G401.6 (cell line): ENCODE results near the gene AGBL1.

ENCODE experiments used
- FAIRE-seq: peaks from 2 replicates; lab custom pipeline; 2012; peaks lifted over from hg19 to GRCh38; lab: Jason Lieb, UNC

The AGBL1 gene

DNA sequence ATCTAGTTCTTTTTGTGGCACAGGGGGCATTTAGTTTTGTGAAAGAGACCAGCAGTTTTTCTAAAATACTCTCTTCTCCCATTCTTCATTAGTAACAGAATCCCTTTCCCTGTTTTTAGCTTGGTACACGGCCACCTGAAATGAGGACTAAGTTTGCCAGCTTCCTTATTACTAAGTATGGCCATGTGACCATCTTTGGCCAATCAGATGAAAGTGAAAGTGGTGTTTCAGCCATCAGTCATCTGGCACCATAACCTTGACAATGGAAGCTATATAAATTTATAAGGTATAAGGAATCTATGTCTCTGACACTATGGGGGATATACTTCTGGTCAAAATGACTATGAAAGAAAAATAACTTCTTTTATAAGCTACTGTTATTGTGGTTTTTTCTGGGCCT, 570.4 kb downstream of the AGBL1 start:
- FAIRE-seq = no peak

- no peak for FAIRE-seq
These were observed 573.9 kb downstream of the AGBL1 start for GRCh38 chr15:86653344-86654197.

- no peak for FAIRE-seq
These were observed 574.8 kb downstream of the AGBL1 start for GRCh38 chr15:86654501-86654900.

DNA sequence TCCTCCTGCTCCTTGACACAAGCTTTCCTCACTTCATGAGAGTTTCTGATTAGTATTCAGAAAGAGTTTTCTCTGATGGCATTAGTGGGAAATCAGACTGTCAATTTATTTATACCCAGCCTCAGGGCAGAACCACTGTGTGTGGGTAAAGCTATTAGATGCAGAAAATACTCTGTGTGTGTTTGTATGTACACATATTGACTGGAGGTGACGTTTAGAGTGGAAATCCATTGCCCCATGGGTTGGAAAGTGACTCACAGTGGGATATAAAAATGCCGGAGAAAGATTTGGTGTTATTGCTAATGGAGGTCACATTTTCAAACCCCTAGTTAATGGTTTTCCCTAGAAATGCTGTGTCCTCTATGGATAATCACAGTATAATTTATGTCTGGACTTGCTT, 577.6 kb downstream of the AGBL1 start:
- FAIRE-seq = no peak

DNA sequence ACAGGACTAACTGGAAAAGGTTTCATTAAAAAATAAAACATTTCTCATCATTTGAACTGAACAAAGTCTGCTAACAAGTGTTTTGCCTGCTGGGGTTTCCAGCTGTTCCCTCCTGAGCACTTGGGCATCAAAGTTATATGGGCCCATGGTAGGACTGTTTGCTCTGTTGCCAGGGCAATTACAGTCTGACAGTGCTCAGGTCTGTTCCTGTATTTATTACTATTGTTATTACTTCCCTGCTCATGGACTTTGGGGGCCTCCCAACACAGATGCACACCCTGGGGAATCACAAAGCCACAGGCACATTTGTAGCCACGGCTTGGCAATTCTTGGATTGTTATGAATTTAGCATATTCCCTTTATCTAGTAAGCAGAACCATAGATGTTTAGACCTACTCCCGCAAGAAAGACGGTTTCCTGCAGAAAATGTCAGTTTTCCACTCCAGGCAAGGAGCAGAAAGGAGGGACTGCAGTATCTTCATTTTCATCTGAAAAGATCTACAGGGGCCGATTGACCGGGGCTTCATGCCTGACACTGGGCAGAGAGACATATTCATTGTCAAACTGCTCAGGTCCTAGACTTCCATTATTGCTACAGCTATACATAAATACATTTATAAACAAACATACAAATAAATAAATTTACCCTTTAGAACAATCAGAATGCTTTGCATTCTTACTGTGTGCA, 580.2 kb downstream of the AGBL1 start:
- FAIRE-seq = no peak

DNA sequence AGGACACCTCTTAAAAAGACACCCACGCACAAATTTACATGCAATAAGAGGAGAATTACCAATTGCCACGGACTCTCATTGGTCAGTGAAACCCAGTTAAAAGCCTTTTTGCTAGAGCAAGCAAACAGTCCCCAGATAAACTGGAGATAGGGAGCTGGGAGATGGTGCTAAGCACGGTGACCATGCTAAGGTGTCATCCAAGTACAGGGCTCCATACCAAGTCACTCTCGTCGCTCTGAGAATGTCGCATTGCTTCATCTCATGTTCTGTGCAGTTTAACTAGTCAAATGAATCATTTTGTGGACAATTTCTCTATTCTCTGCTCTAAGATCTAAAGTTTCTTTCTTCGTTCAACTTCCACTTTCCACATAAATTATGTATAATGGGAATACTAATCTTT, 581.9 kb downstream of the AGBL1 start:
- FAIRE-seq = no peak

- no peak for FAIRE-seq
These were observed 583.6 kb downstream of the AGBL1 start for GRCh38 chr15:86663304-86663703.

GRCh38 chr15:86663979-86664378, 584.3 kb downstream of the AGBL1 start:
- FAIRE-seq = no peak

- FAIRE-seq = no peak
These were observed 584.9 kb downstream of the AGBL1 start for GRCh38 chr15:86664581-86664980.

DNA sequence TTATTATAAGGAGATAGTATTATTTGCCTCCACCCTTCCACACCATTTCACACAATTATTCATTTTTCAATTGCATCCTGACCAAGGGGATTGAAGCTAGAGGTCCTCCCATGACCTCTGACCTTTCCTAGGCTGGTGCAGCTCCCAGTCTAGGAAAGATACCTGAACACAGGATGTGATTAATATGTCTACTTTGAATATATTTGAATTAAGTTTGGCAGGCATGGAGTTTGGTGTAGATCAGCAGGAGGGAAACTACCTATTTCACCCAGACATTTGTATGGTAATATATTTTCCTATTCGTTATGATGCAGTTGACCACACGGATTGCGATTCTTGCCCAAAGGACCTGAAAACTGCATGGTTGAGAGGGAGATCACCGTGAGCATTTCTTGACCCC, 596.3 kb downstream of the AGBL1 start:
- FAIRE-seq = no peak

DNA sequence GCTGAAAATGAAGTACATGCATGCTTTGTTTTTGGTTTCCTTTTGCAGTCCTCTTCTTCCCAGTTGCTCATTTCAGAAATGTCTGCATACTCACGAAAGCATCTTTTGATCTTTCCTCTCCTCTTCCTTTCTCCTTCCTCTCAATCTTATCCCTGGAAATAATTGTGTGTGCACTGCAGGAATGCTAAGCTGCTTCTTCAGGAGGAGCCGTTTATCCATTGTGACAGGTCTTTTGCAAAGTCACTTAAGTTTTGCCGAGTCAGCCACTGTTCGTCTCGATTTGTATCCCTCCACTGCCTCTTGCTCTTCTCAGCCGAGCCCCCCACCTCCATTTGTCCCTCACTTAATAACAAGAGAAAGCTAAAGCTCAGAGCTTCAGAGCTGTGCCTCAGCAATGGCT, 597.6 kb downstream of the AGBL1 start:
- FAIRE-seq = no peak

- FAIRE-seq = no peak
These were observed 605.6 kb downstream of the AGBL1 start for GRCh38 chr15:86685263-86685662.

- no peak for FAIRE-seq
These were observed 609.3 kb downstream of the AGBL1 start for GRCh38 chr15:86689006-86689405.

DNA sequence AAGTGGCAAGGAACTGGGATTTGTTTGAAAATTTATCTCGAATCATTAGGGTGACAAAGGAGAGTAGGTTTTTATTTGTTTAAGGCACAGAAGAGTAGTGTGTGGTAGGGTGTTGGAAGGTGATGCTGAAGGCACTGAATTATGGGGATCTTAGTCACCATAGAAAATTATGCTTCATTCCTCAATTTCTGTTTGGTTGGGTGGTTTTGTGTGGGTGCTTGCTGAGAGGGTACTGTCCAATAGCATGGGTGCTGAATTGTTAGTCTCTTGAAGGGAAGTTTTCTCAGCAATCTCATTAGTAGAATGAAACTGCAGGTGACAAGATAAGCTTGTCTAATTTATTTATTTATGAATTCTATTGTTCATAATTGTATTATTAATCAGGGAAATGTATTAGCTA, 610.9 kb downstream of the AGBL1 start:
- no peak for FAIRE-seq

DNA sequence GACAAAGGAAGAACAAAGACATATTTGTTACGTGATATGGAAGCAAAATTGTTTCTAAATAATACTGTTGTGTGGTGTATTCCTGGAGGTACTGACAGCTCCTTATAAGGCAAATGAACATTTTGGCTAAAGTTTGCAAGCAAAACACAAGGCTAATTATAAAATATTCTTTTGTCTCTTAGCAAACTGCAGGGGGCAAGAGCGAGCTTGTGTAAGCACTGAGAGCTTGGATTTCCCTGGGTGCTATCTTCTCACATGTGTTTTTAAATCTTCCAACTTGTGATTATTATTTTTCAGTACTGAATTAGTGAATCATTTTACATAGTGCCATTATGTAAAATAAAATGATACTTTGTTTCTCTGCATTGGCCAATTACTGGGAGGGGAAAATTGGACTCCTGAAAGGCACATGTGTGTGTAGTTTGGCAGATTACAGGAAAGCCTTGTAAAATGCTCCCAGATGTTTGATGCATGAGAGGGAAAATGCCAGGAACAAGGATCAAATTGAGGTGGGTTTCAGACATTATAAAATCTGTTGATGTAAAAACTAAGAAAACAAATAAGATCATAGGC, 611.5 kb downstream of the AGBL1 start:
- no peak for FAIRE-seq

DNA sequence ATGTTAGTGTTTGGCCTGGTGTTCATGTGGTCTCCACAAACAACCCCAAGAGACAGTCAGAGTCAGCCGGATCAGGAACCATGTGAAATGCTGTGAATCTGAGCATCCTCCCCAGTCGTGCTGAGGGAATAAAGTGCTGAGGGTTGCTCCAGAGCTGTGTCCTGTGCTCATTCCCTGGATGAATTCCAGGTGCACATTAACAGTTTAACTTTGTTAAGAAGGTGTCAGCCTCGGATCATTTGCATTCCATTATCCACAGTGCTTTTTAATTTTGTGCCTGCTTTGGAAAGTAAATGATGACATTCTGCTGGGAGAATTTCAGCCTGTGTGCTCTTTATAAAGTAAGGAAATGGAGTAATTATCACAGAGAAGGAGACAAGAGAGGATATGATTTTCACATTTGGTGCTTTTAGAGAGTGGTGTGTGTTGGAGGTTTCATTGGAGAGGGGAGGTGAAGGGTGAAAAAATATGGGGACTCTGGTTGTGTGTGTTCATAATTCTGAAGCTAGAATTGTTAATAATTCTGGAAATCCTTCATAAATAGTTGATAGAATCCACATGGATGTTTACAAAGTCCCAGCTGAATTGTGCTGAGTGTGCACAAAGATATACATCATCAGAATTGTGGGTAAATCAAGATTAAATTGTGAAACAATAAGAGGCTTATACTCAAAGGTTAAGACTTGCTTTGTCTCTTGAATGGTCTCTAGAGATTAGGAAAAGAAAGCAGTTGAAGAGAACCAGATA, 621.4 kb downstream of the AGBL1 start:
- FAIRE-seq = no peak

GRCh38 chr15:86701611-86701963, 621.9 kb downstream of the AGBL1 start:
- FAIRE-seq = no peak

GRCh38 chr15:86706813-86707212, 627.1 kb downstream of the AGBL1 start:
- no peak for FAIRE-seq

GRCh38 chr15:86711476-86711875, 631.8 kb downstream of the AGBL1 start:
- no peak for FAIRE-seq

GRCh38 chr15:86714241-86714640, 634.6 kb downstream of the AGBL1 start:
- FAIRE-seq = no peak

DNA sequence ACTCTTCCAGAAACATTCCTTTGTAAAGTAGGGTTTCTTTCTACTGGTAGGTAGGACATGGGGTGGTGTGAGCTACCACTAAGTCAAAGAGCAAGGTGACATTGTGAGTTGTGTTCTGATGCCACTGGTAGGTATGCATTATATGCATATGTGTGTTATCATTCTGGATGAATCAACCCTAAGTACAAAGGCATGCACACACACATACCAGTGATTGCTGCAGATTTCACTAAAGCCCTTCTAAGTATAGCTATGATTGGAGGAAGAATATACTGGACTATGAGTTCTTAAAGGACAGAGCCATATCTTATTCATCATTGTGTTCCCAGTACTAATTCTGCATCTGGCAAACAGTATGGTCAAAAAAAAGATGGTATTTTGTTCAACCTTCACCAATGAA, 646.0 kb downstream of the AGBL1 start:
- no peak for FAIRE-seq

DNA sequence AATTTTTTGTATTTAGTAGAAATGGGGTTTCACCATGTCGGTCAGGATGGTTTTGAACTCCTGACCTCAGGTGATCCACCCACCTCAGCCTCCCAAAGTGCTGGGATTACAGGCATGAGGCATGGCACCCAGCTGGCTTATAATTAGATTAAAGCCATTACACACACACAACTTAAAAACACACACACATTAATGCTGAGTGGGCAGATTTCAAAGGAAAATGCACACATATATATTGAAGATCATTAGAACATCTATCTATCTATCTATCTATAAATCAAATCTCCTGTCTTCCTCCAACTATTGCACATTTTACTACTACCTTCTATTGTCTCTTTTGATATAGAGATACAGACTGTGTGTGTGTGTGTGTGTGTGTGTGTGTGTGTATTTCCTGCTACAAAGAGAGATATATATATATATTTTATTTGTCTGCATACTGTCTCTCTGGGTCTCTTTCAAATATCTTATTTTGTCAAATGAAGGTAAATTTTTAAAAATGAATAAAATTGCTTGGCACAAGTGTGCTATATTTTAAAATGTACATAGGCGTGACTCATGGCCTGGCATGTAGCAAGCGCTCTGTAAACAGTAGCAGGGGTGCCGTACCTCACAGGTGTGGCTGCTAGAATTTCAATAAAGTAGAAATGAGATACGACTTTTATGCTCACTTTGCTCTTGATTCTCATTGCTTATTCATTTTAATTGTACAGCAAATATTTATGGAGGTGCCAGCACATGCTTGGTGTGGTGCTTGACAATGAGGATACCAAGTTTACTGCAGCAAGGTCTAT, 655.8 kb downstream of the AGBL1 start:
- FAIRE-seq = no peak
